ENCODE data around the gene CHI3L2. TPM values are rescaled to one million over a fixed set of nuclear protein-coding genes. Genes with fewer than 3 reads are reported as not detected.

CHI3L2 gene
- total and polyA plus RNA-seq, 2 donors (not counting 1 experiment from before 2014, with no cell fraction given): 9.2 to 31.5 TPM

DNA sequence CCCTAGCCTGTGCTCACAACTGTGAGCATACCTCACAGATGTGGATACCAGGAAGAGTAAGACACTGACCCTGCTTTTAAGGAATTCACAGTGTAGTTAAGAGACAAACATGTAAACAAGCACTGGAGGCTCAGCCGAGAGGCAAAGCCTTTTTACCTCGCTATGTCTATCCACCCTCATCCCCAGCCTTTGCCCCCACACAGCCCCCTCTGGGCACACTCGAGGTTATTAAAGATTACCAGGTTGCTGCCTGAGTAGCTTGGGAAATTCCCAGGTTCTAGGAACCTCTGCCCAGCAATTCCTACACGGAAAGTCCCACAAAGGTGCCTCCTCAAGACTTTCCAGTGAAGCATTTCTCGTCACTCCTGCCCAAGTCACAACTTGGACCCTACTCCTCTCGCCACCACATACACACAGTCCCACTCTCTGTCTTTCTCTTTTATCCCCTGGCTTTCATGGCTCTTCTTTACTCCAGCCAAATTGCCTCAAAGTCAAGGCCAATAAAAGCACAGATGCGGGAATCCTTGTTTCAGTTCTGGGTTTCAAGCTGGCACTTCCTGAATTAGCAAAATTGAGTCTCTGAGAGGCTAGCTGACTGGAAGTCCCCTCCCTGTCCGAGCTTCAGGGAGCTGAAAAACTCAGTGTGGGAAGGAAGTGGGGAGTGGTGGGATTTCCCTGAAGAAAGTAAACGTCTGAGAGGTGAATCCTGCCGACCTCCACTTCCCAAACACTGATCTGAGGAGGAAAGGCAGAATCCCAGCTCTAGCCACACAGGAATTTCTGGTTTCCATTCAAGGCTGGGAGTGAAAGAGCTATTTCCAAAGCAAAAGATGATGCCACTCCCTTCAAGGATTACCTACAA lies 34.6 kb upstream of the CHI3L2 start:
- H3K27me3 Mint-ChIP-seq: no peaks in the 10 kb centered on the region
- Histone ChIP-seq H3K36me3 (replicated peaks in 1 of 2; ENCODE audit: control extremely low read depth in 1 of 2, control insufficient read depth in 1 of 2, extremely low read depth in 1 of 2, insufficient read depth in 2 of 2, low read length in 1 of 2) (peaks cover 3 to 95% of the 10 kb centered on the region in 2 experiments), H2AFZ (ENCODE audit: insufficient read depth, low read depth, low read length, poor library complexity, severe bottlenecking) (no peak overlapping the region), H3K9ac (ENCODE audit: low read length) (no peak overlapping the region), H3K4me2 (replicated peaks; ENCODE audit: low read depth, low read length, poor library complexity, severe bottlenecking) (peak overlapping the region; percentile 54), H3K4me3 (ENCODE audit: control extremely low read depth in 1 of 5, extremely low read depth in 1 of 5, insufficient read depth in 1 of 5, low read depth in 2 of 5, low read length in 4 of 5) (no peak overlapping the region), H4K20me1 (ENCODE audit: control insufficient read depth, insufficient read depth, low read length, poor library complexity, severe bottlenecking) (no peaks in the 10 kb centered on the region), H3K27me3 (replicated peaks in 1 of 4; ENCODE audit: control extremely low read depth in 1 of 4, control insufficient read depth in 3 of 4, insufficient read depth in 4 of 4, low read length in 3 of 4) (no peaks in the 10 kb centered on the region), H3K9me3 (ENCODE audit: control extremely low read depth in 1 of 3, control insufficient read depth in 2 of 3, insufficient read depth in 1 of 3, low read length in 2 of 3) (no peaks in the 10 kb centered on the region), H3K4me1 (ENCODE audit: control insufficient read depth in 2 of 2, insufficient read depth in 2 of 2, low read length in 2 of 2) (peaks cover 27 to 75% of the 10 kb centered on the region in 2 donors), H3K79me2 (ENCODE audit: control insufficient read depth, insufficient read depth, low read length) (peaks cover 7% of the 10 kb centered on the region), H3K27ac (ENCODE audit: low read length in 2 of 2) (peak overlapping the region; percentile 68 to 86)
- ChIA-PET POLR2A (interaction anchor here (1.9 kb wide), 1 partner anchor 11 kb away, joined by 6 read pairs; no protein-coding TSS in a partner anchor), CTCF (interaction anchor here (1.0 to 3.0 kb wide), 5 partner anchors 9 to 162 kb away, joined by 3 to 21 read pairs (median 5); no protein-coding TSS in a partner anchor)
- peak; percentile 78 for DNase-seq
- peak overlapping the region; percentile 89 for H3K27ac Mint-ChIP-seq
- peaks cover 80% of the 10 kb centered on the region for H3K4me1 Mint-ChIP-seq
- H3K9me3 Mint-ChIP-seq (ENCODE audit: insufficient read depth): no peaks in the 10 kb centered on the region
- no peak for TF ChIP-seq EZH2 (IDR thresholded peaks at IDR 0.05; ENCODE audit: borderline replicate concordance, insufficient read depth, low read depth, low read length, poor library complexity, severe bottlenecking)
- TF ChIP-seq CTCF (IDR thresholded peaks at IDR 0.05): no peak
- H3K4me3 Mint-ChIP-seq: peak overlapping the region; percentile 62
- ATAC-seq (ENCODE audit: low read depth): peak; percentile 52
- intact Hi-C loops (cut with micrococcal nuclease): no loop called here
- WGBS (ENCODE audit: insufficient coverage): 34% methylated on average over 8 of the region's 10 CpGs

Measured in B cell (primary cell).